Posterior cingulate gyrus (tissue), 11 donors: ENCODE measurements around the gene DHX15.

Experiments used
- DNase-seq, 10 donors: peaks; one replicate each; pipeline versions ENCODE4 v3.0.0 to v3.0.0-alpha.2; 2020 to 2021; ENCODE audit warnings: mixed read lengths in 3 of 10
- intact Hi-C: fragments of 100-400 bp; cut with DNase I; formaldehyde crosslinking; loops from one replicate; pipeline ENCODE4 v1.15.1; 2023

DHX15 gene

GRCh38 chr4:24583451-24584210, 723 bp downstream of the DHX15 start:
- intact Hi-C loops = loop anchor here (5.0 kb wide), 1 partner anchor 111 kb away; no protein-coding TSS in a partner anchor
- DNase-seq = peak in 6 of 10 donors; percentile 20 to 85 (median 33)

- intact Hi-C loops = loop anchor here (5.0 kb wide), 1 partner anchor 110 kb away; no protein-coding TSS in a partner anchor
Measured at GRCh38 chr4:24582235-24582832, 2.0 kb downstream of the DHX15 start.

DNA sequence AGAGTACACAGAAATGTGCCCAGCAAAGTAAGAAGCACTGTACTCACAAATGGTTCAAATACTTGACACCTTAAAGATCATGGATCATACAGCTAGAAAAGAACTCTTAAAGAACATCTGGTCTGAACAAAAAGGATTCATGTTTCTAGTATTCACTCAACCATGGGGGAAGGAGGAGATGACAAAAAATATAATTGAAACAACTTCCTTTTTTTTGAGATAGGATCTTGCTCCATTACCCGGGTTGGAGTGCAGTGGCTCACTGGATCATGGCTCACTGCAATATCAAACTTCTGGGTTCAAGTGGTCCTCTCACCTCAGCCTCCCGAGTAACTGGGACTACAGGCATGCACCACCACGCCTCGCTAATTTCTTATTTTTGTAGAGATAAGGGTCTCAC, 6.0 kb downstream of the DHX15 start:
- intact Hi-C loops = no loop called here

More at GRCh38 chr4:24582235-24582832, 2.0 kb downstream of the DHX15 start:
- no peak for DNase-seq

GRCh38 chr4:24576276-24576675, 8.1 kb downstream of the DHX15 start:
- intact Hi-C loops = no loop called here
- DNase-seq = no peak

More for the DNA sequence above, 6.0 kb downstream of the DHX15 start:
- DNase-seq = no peak

- intact Hi-C loops = no loop called here
Measured at GRCh38 chr4:24574236-24574635, 10.1 kb downstream of the DHX15 start.

GRCh38 chr4:24573582-24573981, 10.8 kb downstream of the DHX15 start:
- intact Hi-C loops = no loop called here
- no peak for DNase-seq

More at GRCh38 chr4:24574236-24574635, 10.1 kb downstream of the DHX15 start:
- DNase-seq = no peak

DNA sequence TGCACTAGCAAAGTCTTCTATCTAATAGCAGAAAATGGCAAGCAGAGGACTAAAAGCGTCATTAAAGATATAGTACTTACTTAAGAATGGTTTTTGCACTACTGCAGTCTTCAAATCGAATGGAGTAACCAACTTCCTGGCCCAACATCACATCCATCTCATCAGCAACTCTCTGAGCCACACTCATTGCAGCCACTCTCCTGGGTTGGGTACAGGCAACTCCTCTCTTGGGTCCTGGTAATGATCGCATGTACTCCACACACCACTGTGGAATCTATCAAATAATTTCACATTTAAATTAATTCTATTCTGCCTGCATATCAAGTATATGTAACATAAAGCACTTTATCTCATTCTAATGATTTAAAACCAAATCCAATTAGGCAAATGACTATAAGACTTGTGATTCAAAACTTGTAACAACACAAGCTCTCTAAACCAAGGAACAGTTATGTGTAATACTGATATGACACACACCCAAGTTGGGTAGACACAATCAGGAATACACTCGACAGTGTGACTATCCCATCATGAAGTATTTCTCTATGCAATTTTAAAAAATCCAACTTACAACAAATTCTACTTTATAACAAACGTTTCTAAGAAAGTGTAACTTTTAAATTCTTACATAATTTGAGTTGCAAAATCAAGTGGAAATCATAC, 13.6 kb downstream of the DHX15 start:
- DNase-seq = no peak
- intact Hi-C loops = no loop called here

GRCh38 chr4:24570172-24570571, 14.2 kb downstream of the DHX15 start:
- intact Hi-C loops = no loop called here
- DNase-seq = no peak

DNA sequence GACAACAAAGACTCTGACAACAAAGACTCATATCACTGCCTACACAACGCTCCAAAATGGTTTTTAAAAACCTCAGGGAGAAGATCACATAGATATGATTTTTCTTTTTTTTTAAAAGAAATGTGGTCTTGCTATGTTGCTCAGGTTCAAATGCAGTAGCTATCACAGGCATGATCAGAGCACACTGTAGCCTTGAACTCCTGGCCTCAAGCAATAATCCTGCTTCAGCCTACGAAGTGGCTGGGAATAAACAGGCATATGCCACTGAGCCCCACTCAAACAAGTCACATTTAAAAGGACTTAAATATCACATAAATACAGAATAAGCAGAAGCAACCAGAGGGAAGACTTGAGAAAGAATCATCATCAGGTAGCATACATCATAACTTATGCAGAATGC, 14.7 kb downstream of the DHX15 start:
- intact Hi-C loops = no loop called here
- no peak for DNase-seq

DNA sequence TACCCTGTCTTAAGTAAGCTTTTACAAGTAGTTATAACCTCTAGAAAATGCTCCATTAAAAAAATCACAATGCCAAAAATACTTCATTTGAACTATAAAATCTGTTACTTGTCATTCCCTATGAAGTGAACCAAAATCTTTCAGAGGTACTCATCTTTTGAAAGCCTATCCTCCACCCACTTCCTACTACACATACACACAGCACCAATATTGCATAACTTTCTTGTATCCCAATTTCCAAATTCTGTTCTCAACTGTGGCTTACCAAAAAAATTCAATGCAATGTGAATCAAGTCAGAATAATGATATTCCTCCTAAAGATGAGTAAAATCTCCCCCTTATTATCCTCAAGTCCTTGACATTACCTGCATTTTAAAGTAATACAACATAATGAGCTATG, 15.9 kb downstream of the DHX15 start:
- intact Hi-C loops = no loop called here
- DNase-seq = no peak

GRCh38 chr4:24565054-24565453, 19.3 kb downstream of the DHX15 start:
- no peak for DNase-seq
- intact Hi-C loops = no loop called here

- intact Hi-C loops = no loop called here
- no peak for DNase-seq
Measured at GRCh38 chr4:24564488-24564887, 19.9 kb downstream of the DHX15 start.

DNA sequence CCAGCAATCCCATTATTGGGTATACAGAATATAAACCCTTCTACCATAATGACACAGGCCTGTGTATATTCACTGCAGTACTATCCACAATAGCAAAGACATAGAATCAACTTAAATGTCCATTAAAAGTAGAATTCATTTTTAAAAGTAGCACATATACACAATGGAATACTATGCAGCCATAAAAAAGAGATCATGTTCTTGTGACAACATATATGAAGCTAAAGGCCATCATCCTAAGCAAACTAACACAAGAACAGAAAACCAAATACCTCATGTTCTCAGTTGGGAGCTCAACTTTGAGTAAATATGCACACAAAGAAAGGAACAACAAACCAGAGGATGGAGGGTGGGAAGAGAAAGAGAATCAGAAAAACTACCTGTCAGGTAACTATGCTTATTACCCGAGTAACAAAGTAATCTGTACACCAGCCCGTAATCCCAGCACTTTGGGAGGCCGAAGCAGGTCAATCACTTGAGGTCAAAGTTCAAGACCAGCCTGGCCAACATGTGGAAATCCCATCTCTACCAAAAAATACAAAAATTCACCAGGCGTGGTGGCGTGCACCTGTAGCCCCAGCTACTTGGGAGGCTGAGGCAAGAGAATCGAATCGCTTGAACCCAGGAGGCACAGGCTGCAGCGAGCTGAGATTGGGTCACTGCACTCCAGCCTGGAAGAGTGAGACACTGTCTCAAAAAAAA, 22.8 kb downstream of the DHX15 start:
- DNase-seq = peak in 1 of 10 donors; percentile 19
- intact Hi-C loops = no loop called here

- no peak for DNase-seq
- intact Hi-C loops = no loop called here
Measured at GRCh38 chr4:24560868-24561368, 23.4 kb downstream of the DHX15 start.

- intact Hi-C loops = no loop called here
Measured at GRCh38 chr4:24559889-24560288, 24.5 kb downstream of the DHX15 start.

DNA sequence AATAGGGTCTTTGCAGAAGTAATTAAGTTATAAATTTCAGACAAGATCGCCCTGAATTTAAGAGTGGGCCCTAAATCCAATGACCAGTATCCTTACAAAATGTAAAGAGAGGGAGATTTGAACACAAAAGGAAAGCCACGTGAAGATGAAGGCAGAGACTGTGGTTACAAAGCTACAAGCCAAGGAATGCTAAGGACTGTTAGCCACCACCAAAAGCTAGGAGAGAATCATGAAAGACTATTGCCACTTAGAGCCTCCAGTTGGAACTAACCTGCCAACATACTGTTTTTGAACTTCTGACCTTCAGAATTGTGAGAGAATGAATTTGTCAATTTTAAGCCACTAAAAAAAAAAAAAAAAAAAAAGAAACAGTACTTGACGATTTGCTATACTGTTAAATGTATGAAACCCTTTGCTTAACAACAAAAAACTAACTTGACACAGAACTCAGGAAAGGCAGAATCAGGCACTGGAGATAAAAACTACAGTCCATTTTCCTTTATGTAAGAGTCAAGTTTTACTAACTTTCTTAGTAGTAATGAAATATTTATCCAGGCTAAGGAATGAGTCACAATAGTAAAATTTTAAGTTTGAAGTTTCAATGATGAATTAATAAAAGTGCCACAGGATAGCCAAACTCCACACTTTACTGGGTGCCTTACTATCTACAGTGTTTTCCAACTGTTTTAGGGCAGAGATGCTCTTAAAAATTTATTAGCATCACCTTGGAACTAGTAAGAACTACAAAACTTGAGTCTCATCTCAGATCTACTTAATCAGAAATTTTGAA, 25.1 kb downstream of the DHX15 start:
- intact Hi-C loops = no loop called here
- no peak for DNase-seq

More at GRCh38 chr4:24559889-24560288, 24.5 kb downstream of the DHX15 start:
- no peak for DNase-seq

GRCh38 chr4:24557026-24558025, 27.0 kb downstream of the DHX15 start:
- no peak for DNase-seq
- intact Hi-C loops = no loop called here

DNA sequence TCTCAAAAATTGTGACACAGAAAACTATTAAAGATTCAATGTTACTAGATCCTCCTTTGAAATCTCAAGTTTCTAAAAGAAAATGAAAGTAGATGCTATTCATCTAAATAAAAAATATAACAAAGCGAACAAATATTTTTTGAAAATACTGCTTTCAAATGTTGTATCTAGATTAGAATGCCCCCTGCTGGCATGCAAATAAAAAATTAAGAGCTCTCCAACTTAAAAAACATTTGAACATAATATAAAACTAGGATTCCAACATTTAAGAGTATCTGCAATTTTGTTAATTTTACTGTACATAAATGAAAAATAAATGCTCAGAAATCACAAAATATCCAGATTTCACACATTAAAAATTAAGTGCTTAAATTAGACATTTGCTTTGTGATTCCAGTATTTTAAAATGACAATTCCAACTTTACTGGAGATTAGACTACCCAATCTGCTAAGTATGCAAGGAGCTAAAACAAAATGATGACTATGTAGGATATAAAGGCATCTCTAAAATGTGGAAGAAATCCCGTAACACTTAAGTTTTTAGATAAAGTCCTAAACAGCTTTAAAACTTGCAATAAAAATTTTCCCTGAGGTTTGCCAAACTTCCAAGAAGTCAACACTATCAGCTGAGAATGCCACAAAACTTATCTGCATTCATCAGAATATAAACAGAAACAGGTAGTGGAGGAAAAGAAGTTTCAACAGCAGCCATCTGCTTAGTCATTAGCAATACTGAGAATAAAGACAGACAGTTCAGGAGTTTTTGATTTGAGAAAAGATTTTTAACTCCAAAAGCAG, 32.7 kb downstream of the DHX15 start:
- no peak for DNase-seq
- intact Hi-C loops = loop anchor here (5.0 kb wide), 1 partner anchor 64 kb away; no protein-coding TSS in a partner anchor
